Measurements from ENCODE around the gene GPBAR1. TPM values are rescaled to one million over a fixed set of nuclear protein-coding genes. Genes with fewer than 3 reads are reported as not detected.

Gene GPBAR1, protein sequence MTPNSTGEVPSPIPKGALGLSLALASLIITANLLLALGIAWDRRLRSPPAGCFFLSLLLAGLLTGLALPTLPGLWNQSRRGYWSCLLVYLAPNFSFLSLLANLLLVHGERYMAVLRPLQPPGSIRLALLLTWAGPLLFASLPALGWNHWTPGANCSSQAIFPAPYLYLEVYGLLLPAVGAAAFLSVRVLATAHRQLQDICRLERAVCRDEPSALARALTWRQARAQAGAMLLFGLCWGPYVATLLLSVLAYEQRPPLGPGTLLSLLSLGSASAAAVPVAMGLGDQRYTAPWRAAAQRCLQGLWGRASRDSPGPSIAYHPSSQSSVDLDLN
- total RNA-seq (1 to 10 TPM in 1 of 2 donors, under 1 TPM in 1; 0.42 to 1.4 TPM), polyA plus RNA-seq (1 to 10 TPM; 2.1 to 2.7 TPM)

GRCh38 chr2:218260742-218261422, at the start of gene GPBAR1:
TSS of gene GPBAR1 (plus strand) at chr2:218261015. CDS start at chr2:218262725, 1,710 bp downstream.
- peak in 1 of 2 donors; percentile 23 for TF ChIP-seq HNF4A (conservative IDR thresholded peaks at IDR 0.05)
- TF ChIP-seq, protein P1, sequence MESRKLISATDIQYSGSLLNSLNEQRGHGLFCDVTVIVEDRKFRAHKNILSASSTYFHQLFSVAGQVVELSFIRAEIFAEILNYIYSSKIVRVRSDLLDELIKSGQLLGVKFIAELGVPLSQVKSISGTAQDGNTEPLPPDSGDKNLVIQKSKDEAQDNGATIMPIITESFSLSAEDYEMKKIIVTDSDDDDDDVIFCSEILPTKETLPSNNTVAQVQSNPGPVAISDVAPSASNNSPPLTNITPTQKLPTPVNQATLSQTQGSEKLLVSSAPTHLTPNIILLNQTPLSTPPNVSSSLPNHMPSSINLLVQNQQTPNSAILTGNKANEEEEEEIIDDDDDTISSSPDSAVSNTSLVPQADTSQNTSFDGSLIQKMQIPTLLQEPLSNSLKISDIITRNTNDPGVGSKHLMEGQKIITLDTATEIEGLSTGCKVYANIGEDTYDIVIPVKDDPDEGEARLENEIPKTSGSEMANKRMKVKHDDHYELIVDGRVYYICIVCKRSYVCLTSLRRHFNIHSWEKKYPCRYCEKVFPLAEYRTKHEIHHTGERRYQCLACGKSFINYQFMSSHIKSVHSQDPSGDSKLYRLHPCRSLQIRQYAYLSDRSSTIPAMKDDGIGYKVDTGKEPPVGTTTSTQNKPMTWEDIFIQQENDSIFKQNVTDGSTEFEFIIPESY (IDR thresholded peaks at IDR 0.05), result no peak
- no peak for TF ChIP-seq HNF4G (IDR thresholded peaks at IDR 0.05)
- peak in 1 of 2 donors; percentile 27 for TF ChIP-seq RAD21 (IDR thresholded peaks at IDR 0.05)
- no peak for TF ChIP-seq CTCF (IDR thresholded peaks at IDR 0.05; ENCODE audit: low read depth, low read length, missing input control)
- TF ChIP-seq TAF1 (conservative IDR thresholded peaks at IDR 0.05), result no peak
- no peak for TF ChIP-seq FOXA2 (IDR thresholded peaks at IDR 0.05)
- no peak for TF ChIP-seq GABPA (IDR thresholded peaks at IDR 0.05 in 1 of 2, conservative IDR thresholded peaks at IDR 0.05 in 1 of 2)
- no peak for TF ChIP-seq NR2F2 (IDR thresholded peaks at IDR 0.05)
- Histone ChIP-seq H3K4me1 (ENCODE audit: control insufficient read depth in 4 of 4, insufficient read depth in 4 of 4, low read length in 3 of 4) (peaks cover 1 to 27% (median 14%) of the 10 kb centered on the region in 4 donors), H3K36me3 (ENCODE audit: control insufficient read depth in 4 of 4, insufficient read depth in 3 of 4, low read depth in 1 of 4, low read length in 3 of 4) (peaks cover 7 to 18% (median 8%) of the 10 kb centered on the region in 4 donors), H3K9me3 (ENCODE audit: control insufficient read depth in 4 of 4, low read length in 3 of 4) (no peaks in the 10 kb centered on the region), H3K27ac (ENCODE audit: low read depth in 1 of 2, low read length in 2 of 2) (peak within 1 kb of the TSS; percentile 26 to 59), H3K4me3 (ENCODE audit: low read depth in 1 of 3, low read length in 3 of 3) (no peak within 1 kb of the TSS), H3K27me3 (ENCODE audit: control insufficient read depth in 4 of 4, insufficient read depth in 4 of 4, low read length in 3 of 4) (no peaks in the 10 kb centered on the region), H3K9ac (ENCODE audit: low read depth in 1 of 2, low read length in 2 of 2) (no peak within 1 kb of the TSS)
- 73% methylated on average over 10 of the region's 10 CpGs for WGBS
- no peak for DNase-seq (ENCODE audit: low spot score)

DNA sequence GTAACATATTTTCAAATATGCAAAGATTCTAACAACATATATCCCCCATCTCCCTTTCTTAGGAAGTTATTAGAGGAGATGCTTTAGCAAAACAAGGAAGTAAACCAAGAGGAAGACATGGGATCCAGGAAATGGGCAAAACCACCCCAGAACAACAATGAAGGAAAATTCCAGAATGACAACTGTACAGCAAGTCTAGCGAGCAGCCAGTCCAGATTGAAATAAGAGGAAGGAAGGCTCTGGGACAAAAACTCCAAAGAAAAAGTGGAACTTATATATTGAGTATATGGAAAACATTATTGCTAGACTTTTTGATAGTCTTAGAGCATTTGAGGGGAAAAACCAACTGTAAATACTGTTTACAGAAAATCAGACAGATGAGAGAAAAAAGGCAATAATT, 46.7 kb upstream of the GPBAR1 start:
- Histone ChIP-seq H3K27ac (ENCODE audit: low read depth in 1 of 2, low read length in 2 of 2) (no peak overlapping the region), H3K9ac (ENCODE audit: low read depth in 1 of 2, low read length in 2 of 2) (no peak overlapping the region), H3K4me1 (ENCODE audit: control insufficient read depth in 4 of 4, insufficient read depth in 4 of 4, low read length in 3 of 4) (peaks cover 4 to 22% (median 14%) of the 10 kb centered on the region in 4 donors), H3K27me3 (ENCODE audit: control insufficient read depth in 4 of 4, insufficient read depth in 4 of 4, low read length in 3 of 4) (no peaks in the 10 kb centered on the region), H3K36me3 (ENCODE audit: control insufficient read depth in 4 of 4, insufficient read depth in 3 of 4, low read depth in 1 of 4, low read length in 3 of 4) (no peaks in the 10 kb centered on the region), H3K9me3 (ENCODE audit: control insufficient read depth in 4 of 4, low read length in 3 of 4) (no peaks in the 10 kb centered on the region), H3K4me3 (ENCODE audit: low read depth in 1 of 3, low read length in 3 of 3) (no peak overlapping the region)
- WGBS, result 84% methylated on average over 1 of the region's 1 CpG
- TF ChIP-seq FOXA1 (IDR thresholded peaks at IDR 0.05), result no peak
- no peak for TF ChIP-seq ATF3 (IDR thresholded peaks at IDR 0.05)
- TF ChIP-seq, protein P1 (IDR thresholded peaks at IDR 0.05), result no peak
- no peak for TF ChIP-seq JUND (IDR thresholded peaks at IDR 0.05)
- TF ChIP-seq YY1 (IDR thresholded peaks at IDR 0.05), result no peak
- TF ChIP-seq HNF4A (conservative IDR thresholded peaks at IDR 0.05), result no peak
- DNase-seq (ENCODE audit: low spot score), result no peak

Measured in liver (tissue), 9 donors.